Mammary epithelial cell (primary cell): ENCODE measurements around the gene LRBA.

Source experiments
- EZH2 ChIP-seq: IDR thresholded peaks from 2 replicates; pipeline ENCODE4 v1.6.1; 2012; ENCODE audit warnings: low read length, inconsistent platforms, borderline replicate concordance
- TF ChIP-seq, protein P1 (sequence below), 2 donors: IDR thresholded peaks in 1 of 2; conservative IDR thresholded peaks in 1 of 2; 2 replicates each; pipeline ENCODE4 v1.5.1; 2011 to 2012; ENCODE audit warnings: inconsistent platforms in 2 of 2, low read length in 2 of 2, mild to moderate bottlenecking in 2 of 2, control low read depth in 1 of 2, low read depth in 1 of 2; ENCODE audit not compliant: insufficient read depth in 1 of 2; ENCODE audit errors: extremely low read depth in 1 of 2

DNA sequence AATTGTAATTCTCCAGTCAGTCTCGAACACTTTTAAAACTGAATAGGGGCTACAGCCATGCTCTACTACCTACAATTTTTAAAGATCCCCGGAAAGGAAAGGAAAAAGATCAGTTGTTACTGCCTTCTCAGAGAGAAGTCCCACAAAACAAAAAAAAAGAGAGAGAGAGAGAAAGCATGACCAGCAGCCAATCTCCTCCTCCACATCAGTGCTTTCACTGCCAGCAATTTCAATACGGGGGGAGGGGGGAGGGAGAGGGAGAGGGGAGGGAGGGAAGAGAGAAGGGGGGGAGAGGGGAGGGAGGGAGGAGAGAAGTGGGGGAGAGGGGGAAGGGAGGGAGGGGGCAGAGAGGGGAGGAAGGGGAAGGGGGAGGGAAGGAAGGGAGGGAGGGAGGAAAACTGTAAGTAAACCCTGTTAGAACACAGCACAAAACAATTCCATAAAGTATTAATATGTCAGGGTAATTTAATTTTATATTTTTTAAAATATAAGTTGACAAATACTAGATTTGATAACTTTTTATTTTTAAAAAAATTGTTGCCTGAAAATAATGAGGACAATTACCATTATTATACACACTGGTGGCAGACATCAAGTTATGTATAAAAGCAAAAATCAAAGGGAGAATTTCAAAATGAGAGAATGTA lies 108.0 kb downstream of the LRBA start:
- TF ChIP-seq, protein P1, sequence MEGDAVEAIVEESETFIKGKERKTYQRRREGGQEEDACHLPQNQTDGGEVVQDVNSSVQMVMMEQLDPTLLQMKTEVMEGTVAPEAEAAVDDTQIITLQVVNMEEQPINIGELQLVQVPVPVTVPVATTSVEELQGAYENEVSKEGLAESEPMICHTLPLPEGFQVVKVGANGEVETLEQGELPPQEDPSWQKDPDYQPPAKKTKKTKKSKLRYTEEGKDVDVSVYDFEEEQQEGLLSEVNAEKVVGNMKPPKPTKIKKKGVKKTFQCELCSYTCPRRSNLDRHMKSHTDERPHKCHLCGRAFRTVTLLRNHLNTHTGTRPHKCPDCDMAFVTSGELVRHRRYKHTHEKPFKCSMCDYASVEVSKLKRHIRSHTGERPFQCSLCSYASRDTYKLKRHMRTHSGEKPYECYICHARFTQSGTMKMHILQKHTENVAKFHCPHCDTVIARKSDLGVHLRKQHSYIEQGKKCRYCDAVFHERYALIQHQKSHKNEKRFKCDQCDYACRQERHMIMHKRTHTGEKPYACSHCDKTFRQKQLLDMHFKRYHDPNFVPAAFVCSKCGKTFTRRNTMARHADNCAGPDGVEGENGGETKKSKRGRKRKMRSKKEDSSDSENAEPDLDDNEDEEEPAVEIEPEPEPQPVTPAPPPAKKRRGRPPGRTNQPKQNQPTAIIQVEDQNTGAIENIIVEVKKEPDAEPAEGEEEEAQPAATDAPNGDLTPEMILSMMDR (conservative IDR thresholded peaks at IDR 0.05 in 1 of 2, IDR thresholded peaks at IDR 0.05 in 1 of 2; ENCODE audit: extremely low read depth in 1 of 2, insufficient read depth in 1 of 2, low read depth in 1 of 2, low read length in 2 of 2), result no peak
- no peak for TF ChIP-seq EZH2
